Peyer's patch (tissue), 4 donors: ENCODE results near the gene TTLL8.

Source experiments
- POLR2A ChIP-seq, 2 donors: fragments of 450-650 bp; IDR thresholded peaks; one replicate each; pipeline ENCODE4 v1.5.1; 2017; ENCODE audit warnings: antibody characterized with exemption in 2 of 2, mild to moderate bottlenecking in 2 of 2, moderate library complexity in 2 of 2
- TF ChIP-seq, protein P1 (sequence below), 6 experiments: fragments of 450-650 bp in 4 of 6; fragments of 200-600 bp in 2 of 6; sonication (generic) in 1 of 6; IDR thresholded peaks; one replicate each; pipeline ENCODE4 v1.5.1; 2017 to 2019; ENCODE audit warnings: antibody characterized with exemption in 6 of 6, mild to moderate bottlenecking in 3 of 6, moderate library complexity in 1 of 6

DNA sequence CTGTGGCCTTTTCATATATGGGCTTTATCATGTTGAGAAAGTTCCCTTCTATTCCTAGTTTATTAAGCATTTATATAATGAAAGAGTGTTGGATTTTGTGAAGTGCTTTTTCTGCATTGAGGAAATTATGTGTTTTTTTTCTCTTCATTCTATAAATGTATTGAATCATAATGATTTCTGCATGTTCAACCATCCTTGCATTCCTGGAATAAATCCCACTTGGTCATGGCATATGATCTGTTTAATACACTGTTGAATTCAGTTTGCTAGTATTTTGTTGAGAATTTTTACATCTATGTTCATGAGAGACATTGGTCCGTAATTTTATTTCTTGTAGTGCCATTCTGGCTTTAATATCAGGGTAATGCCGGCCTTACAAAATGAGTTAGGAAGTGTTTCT is 71.8 kb downstream of the TTLL8 start:
- TF ChIP-seq, protein P1, sequence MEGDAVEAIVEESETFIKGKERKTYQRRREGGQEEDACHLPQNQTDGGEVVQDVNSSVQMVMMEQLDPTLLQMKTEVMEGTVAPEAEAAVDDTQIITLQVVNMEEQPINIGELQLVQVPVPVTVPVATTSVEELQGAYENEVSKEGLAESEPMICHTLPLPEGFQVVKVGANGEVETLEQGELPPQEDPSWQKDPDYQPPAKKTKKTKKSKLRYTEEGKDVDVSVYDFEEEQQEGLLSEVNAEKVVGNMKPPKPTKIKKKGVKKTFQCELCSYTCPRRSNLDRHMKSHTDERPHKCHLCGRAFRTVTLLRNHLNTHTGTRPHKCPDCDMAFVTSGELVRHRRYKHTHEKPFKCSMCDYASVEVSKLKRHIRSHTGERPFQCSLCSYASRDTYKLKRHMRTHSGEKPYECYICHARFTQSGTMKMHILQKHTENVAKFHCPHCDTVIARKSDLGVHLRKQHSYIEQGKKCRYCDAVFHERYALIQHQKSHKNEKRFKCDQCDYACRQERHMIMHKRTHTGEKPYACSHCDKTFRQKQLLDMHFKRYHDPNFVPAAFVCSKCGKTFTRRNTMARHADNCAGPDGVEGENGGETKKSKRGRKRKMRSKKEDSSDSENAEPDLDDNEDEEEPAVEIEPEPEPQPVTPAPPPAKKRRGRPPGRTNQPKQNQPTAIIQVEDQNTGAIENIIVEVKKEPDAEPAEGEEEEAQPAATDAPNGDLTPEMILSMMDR (IDR thresholded peaks at IDR 0.05) = no peak
- no peak for TF ChIP-seq POLR2A (IDR thresholded peaks at IDR 0.05)
